SU-DHL-6 (cell line): ENCODE results near the gene PDE4B.

Experiments
- H2AFZ ChIP-seq: fragments of 200-600 bp; sonication (generic); 2 replicates; pipeline ENCODE4 v1.6.1; 2014; ENCODE audit warnings: low read depth, mild to moderate bottlenecking, moderate library complexity, mixed read lengths, antibody characterized with exemption, low read length; ENCODE audit not compliant: severe bottlenecking
- H3F3A ChIP-seq: fragments of 200-600 bp; shearing (Covaris generic); 2 replicates; pipeline ENCODE4 v1.6.0; 2016; ENCODE audit warnings: antibody characterized with exemption, mild to moderate bottlenecking; ENCODE audit not compliant: insufficient read depth
- H3K27ac ChIP-seq: fragments of 200-600 bp; sonication (generic); 2 replicates; pipeline ENCODE4 v1.5.1; 2016; ENCODE audit warnings: low read depth, mild to moderate bottlenecking, low read length, moderate library complexity, mixed read lengths
- H3K27me3 ChIP-seq: fragments of 200-600 bp; sonication (generic), shearing (Covaris generic); 2 replicates; pipeline ENCODE4 v1.6.0; 2014; ENCODE audit warnings: mild to moderate bottlenecking, low read length
- H3K36me3 ChIP-seq: fragments of 200-600 bp; sonication (generic); 2 replicates; pipeline ENCODE4 v1.6.1; 2014; ENCODE audit warnings: mild to moderate bottlenecking, low read length, mixed read lengths
- H3K4me2 ChIP-seq: fragments of 300-600, 200-600 bp; shearing (Covaris generic), sonication (generic); 2 replicates; pipeline ENCODE4 v1.6.0; 2014; ENCODE audit warnings: low read length, low read depth, mild to moderate bottlenecking; ENCODE audit not compliant: poor library complexity, severe bottlenecking
- H3K4me3 ChIP-seq: fragments of 200-600 bp; sonication (generic); 2 replicates; pipeline ENCODE4 v1.5.1; 2014; ENCODE audit warnings: antibody characterized with exemption, low read length, mild to moderate bottlenecking, mixed read lengths; ENCODE audit not compliant: insufficient read depth, poor library complexity, severe bottlenecking
- H3K79me2 ChIP-seq: fragments of 200-600 bp; sonication (generic); 2 replicates; pipeline ENCODE4 v1.6.1; 2014; ENCODE audit warnings: mild to moderate bottlenecking, low read length, moderate library complexity; ENCODE audit not compliant: insufficient read depth
- H3K9ac ChIP-seq: fragments of 200-600 bp; sonication (generic); 2 replicates; pipeline ENCODE4 v1.7.0; 2014; ENCODE audit warnings: mild to moderate bottlenecking, low read length
- H3K9me2 ChIP-seq: fragments of 200-600 bp; sonication (generic); replicated peaks from 2 replicates; pipeline ENCODE4 v1.6.1; 2014; ENCODE audit warnings: low read length; ENCODE audit not compliant: insufficient read depth
- H3K9me3 ChIP-seq: fragments of 200-600 bp; sonication (generic); 2 replicates; pipeline ENCODE4 v1.6.1; 2014; ENCODE audit warnings: low read length, mixed read lengths; ENCODE audit not compliant: insufficient read depth
- H4K20me1 ChIP-seq: fragments of 200-600 bp; sonication (generic); 2 replicates; pipeline ENCODE4 v1.6.1; 2014; ENCODE audit warnings: low read depth, mild to moderate bottlenecking, antibody characterized with exemption, low read length, moderate library complexity, mixed read lengths
- EZH2phosphoT487 ChIP-seq: fragments of 200-600 bp; sonication (generic), shearing (Covaris generic); conservative IDR thresholded peaks from 2 replicates; pipeline ENCODE4 v1.6.1; 2018; ENCODE audit warnings: mild to moderate bottlenecking, antibody characterized with exemption, low read length, moderate library complexity, mixed read lengths
- TF ChIP-seq, protein P1 (sequence below): fragments of 200-600 bp; sonication (generic); IDR thresholded peaks from one replicate; pipeline ENCODE4 v1.5.1; 2017; ENCODE audit warnings: antibody characterized with exemption, mild to moderate bottlenecking, low read length, moderate library complexity; ENCODE audit not compliant: insufficient read depth, poor library complexity, severe bottlenecking

PDE4B gene

GRCh38 chr1:66197785-66198184 lies 405.1 kb downstream of the PDE4B start:
- Histone ChIP-seq H3K36me3 (no peaks in the 10 kb centered on the region), H3K4me3 (no peak overlapping the region), H3K27me3 (no peaks in the 10 kb centered on the region), H3K4me2 (no peak overlapping the region), H2AFZ (no peak overlapping the region), H3K9me3 (no peaks in the 10 kb centered on the region), H3K9ac (no peak overlapping the region), H3K9me2 (no peaks in the 10 kb centered on the region), H3F3A (no peaks in the 10 kb centered on the region), H3K79me2 (no peaks in the 10 kb centered on the region), H4K20me1 (no peaks in the 10 kb centered on the region), H3K27ac (no peak overlapping the region)
- TF ChIP-seq, protein P1, sequence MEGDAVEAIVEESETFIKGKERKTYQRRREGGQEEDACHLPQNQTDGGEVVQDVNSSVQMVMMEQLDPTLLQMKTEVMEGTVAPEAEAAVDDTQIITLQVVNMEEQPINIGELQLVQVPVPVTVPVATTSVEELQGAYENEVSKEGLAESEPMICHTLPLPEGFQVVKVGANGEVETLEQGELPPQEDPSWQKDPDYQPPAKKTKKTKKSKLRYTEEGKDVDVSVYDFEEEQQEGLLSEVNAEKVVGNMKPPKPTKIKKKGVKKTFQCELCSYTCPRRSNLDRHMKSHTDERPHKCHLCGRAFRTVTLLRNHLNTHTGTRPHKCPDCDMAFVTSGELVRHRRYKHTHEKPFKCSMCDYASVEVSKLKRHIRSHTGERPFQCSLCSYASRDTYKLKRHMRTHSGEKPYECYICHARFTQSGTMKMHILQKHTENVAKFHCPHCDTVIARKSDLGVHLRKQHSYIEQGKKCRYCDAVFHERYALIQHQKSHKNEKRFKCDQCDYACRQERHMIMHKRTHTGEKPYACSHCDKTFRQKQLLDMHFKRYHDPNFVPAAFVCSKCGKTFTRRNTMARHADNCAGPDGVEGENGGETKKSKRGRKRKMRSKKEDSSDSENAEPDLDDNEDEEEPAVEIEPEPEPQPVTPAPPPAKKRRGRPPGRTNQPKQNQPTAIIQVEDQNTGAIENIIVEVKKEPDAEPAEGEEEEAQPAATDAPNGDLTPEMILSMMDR = no peak
- no peak for TF ChIP-seq EZH2phosphoT487

- TF ChIP-seq, protein P1 = no peak
- TF ChIP-seq EZH2phosphoT487 = no peak
- H3K9me3 ChIP-seq = no peaks in the 10 kb centered on the region
- H3K79me2 ChIP-seq = no peaks in the 10 kb centered on the region
- no peaks in the 10 kb centered on the region for H3K36me3 ChIP-seq
- no peaks in the 10 kb centered on the region for H4K20me1 ChIP-seq
- H3K9ac ChIP-seq = no peak overlapping the region
- no peak overlapping the region for H3K4me3 ChIP-seq
- H3K27me3 ChIP-seq = no peaks in the 10 kb centered on the region
- no peaks in the 10 kb centered on the region for H3K9me2 ChIP-seq
- H3F3A ChIP-seq = no peaks in the 10 kb centered on the region
- no peak overlapping the region for H3K4me2 ChIP-seq
- no peak overlapping the region for H3K27ac ChIP-seq
- H2AFZ ChIP-seq = no peak overlapping the region
Observed at GRCh38 chr1:66206563-66207144, 414.0 kb downstream of the PDE4B start.

GRCh38 chr1:66207484-66207883 lies 414.8 kb downstream of the PDE4B start:
- no peaks in the 10 kb centered on the region for H3K9me3 ChIP-seq
- H4K20me1 ChIP-seq = no peaks in the 10 kb centered on the region
- no peaks in the 10 kb centered on the region for H3F3A ChIP-seq
- no peak overlapping the region for H3K27ac ChIP-seq
- TF ChIP-seq, protein P1 = no peak
- TF ChIP-seq EZH2phosphoT487 = no peak
- no peaks in the 10 kb centered on the region for H3K79me2 ChIP-seq
- H3K36me3 ChIP-seq = no peaks in the 10 kb centered on the region
- no peak overlapping the region for H3K4me3 ChIP-seq
- H2AFZ ChIP-seq = no peak overlapping the region
- H3K9ac ChIP-seq = no peak overlapping the region
- H3K9me2 ChIP-seq = no peaks in the 10 kb centered on the region
- H3K4me2 ChIP-seq = no peak overlapping the region
- no peaks in the 10 kb centered on the region for H3K27me3 ChIP-seq
